Epithelial cell of esophagus (primary cell): ENCODE results near the gene CAP1.
"Not testable (repeated sequence)": the region's sequence is repeated elsewhere in the genome, so short reads cannot be mapped to it uniquely, and the experiment has no call there.

ENCODE experiments used
- DNase-seq: peaks from one replicate; pipeline ENCODE4 v3.0.0; 2010; ENCODE audit warnings: low read depth
- H3K4me3 ChIP-seq: 2 replicates; pipeline ENCODE4 v1.5.1; 2011; ENCODE audit warnings: mild to moderate bottlenecking, low read length, control low read depth
- TF ChIP-seq, protein P1 (sequence below): IDR thresholded peaks from 2 replicates; pipeline ENCODE4 v1.5.1; 2011; ENCODE audit warnings: low read depth, mild to moderate bottlenecking, low read length, control low read depth, inconsistent platforms; ENCODE audit not compliant: insufficient read depth; ENCODE audit errors: missing control alignments

CAP1 gene

DNA sequence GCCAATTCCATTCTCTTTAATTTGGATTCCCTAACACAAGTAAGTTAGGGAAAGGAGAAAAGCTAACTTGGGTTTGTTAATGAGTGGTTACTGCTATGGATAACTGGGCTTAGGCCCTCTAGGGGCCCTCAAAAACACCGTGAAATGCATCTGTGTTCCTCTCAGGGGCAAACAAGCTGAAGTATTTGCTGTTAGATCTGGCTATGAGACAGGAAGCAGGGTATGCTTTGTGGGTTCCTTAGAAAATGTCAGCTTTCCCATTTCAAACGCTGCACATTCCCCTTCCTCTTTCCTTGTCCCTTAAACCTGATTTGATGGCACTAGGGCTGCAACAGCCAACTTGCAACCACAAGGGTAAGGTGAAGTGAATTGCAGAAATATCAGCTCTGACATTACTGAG is 5.7 kb upstream of the CAP1 start:
- no peak for DNase-seq
- TF ChIP-seq, protein P1, sequence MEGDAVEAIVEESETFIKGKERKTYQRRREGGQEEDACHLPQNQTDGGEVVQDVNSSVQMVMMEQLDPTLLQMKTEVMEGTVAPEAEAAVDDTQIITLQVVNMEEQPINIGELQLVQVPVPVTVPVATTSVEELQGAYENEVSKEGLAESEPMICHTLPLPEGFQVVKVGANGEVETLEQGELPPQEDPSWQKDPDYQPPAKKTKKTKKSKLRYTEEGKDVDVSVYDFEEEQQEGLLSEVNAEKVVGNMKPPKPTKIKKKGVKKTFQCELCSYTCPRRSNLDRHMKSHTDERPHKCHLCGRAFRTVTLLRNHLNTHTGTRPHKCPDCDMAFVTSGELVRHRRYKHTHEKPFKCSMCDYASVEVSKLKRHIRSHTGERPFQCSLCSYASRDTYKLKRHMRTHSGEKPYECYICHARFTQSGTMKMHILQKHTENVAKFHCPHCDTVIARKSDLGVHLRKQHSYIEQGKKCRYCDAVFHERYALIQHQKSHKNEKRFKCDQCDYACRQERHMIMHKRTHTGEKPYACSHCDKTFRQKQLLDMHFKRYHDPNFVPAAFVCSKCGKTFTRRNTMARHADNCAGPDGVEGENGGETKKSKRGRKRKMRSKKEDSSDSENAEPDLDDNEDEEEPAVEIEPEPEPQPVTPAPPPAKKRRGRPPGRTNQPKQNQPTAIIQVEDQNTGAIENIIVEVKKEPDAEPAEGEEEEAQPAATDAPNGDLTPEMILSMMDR: no peak
- H3K4me3 ChIP-seq: no peak overlapping the region

DNA sequence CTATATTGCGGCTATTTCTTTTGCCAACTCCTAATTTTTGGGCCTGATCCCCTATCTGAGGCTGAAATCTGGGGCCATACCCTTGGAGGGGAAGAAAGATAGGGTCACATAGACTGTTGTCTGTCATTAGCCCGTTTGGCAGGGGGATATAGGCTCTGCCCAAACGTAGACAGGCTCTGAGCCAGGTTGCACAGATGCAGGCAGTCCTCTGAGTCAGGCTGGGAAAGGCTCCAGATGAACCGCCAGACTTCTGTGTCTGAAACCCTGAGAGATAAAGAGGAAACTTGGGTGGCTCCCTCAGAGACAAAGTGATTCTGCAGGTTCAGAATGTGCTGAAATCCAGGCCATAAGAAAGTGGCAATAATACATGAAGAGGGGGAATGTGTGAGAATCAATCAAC is 4.0 kb upstream of the CAP1 start:
- DNase-seq: peak; percentile 71
- no peak overlapping the region for H3K4me3 ChIP-seq
- TF ChIP-seq, protein P1: no peak

DNA sequence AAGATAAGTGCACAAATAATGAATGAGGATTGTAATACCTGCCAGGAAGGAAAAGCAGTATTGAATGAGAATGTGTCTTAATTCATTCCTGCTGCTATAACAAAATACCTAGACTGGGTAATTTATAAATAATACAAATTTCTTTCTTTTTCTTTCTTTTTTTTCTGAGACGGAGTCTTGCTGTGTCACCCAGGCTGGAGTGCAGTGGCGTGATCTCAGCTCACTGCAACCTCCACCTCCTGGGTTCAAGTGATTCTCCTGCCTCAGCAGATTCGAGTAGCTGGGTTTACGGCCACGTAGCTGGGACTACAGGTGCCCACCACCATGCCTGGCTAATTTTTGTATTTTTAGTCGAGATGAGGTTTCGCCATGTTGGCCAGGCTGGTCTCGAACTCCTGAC is 3.3 kb upstream of the CAP1 start:
- not testable (repeated sequence) for DNase-seq, H3K4me3 ChIP-seq

DNA sequence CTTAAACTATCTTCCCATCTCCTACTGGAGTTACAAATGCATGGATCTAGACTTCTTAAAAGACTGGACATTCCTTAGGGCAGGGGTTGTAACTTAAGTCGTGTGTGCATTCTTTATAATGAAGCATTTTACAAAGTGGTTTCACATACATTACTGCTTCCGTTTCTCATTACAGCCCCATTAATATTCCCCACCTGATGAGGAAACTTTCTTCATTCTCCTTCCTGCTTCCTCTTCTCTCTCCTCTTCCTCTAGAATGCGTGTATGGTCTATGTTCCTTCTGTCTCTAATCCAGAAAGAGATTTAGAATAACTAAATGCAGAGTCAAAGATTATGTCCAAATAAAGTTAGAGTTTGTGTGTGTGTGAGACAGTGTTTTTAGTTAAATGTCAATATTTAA is 1.8 kb upstream of the CAP1 start:
- no peak for DNase-seq
- no peak overlapping the region for H3K4me3 ChIP-seq
- TF ChIP-seq, protein P1: no peak

DNA sequence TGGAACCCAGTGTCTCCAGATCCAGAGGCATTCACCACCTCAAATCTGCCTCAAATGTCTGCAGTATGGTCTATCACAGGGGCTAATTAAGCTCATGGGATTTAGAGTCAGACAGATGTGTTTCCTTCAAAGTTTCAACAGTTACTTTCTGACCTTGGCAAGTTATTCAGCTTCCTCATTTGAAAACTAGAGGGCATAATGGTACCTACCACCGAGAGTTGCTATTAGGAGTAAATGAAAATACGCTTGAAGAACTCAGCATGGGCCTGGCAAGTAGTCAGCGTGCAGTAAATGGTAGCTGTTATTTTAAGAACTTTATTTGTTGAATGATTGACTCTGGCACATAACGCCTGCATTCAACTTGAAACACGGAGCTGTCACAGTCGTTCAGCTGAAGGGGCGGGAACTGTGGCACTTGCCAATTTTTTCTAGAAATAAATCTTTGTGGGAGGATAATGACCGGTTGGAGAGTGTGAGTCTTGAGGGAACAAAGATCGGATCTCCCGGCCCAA is 1.2 kb upstream of the CAP1 start:
- TF ChIP-seq, protein P1: no peak
- peak; percentile 41 for DNase-seq
- H3K4me3 ChIP-seq: peak overlapping the region; percentile 99

DNA sequence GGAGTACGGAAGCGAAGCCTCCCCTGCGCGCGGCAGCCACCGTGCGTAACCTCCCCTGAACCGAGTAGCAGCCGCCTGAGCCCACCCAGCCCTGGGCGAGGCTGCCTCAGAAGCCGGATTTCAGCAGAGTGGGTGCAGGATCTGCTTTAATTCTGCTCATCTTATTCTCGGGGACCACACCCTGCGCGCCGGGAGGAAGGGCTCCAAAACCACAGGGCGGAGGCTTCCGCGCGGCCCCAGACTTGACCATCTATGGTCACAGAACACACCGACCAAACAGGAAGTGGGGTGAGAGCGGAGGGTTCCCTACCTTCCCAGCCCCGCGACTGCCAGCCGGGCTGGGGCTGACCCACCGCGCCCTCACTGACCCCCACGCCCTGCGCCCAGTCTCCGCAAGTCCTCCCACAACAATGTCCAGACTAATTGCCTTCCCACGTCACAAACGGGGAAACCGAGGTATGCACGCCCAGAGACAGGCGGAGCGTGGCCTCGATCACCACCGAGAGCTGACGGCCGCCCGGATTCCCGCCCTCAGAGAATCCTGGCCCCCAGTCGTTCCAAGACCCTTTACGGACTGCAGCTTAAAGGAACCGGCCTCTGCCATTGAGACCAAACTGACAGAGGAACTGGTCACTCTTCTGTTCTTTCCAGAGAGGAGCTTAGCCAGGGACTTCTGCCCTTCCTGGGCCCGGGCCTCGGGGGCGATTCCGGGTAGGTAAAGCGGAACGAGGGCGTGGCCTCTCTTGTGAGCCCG is 595 bp upstream of the CAP1 start:
- TF ChIP-seq, protein P1: no peak
- peak; percentile 76 for DNase-seq
- peak overlapping the region; percentile 99 for H3K4me3 ChIP-seq

DNA sequence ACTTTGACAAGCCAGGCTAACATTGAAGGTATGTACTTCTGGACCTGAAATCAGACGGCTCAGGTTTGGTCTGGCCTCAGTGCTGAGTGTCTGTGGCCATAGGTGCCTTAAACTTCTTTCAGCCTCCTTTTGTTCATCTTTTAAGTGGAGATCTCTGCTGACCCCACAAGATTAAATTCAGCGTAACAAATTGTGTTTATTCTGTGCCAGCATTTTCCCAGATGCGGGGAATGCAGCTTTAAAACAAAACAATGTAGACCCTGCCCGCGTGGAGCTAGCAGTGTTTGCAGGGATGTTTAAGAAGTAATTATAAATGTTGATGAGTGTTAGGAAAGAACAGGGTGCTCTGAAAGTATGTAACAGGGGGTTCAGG is 923 bp downstream of the CAP1 start:
- TF ChIP-seq, protein P1: no peak
- DNase-seq: no peak
- peak overlapping the region; percentile 99 for H3K4me3 ChIP-seq
